SK-N-SH treated with all-trans-retinoic acid at 6 μM for 48 hours (cell line): Measurements from ENCODE around the gene CCNJ.

ENCODE experiments used
- ATAC-seq: fragments of 200-7000 bp; cut with Tn5 transposase; 3 replicates; pipeline ENCODE4 v1.9.1; 2020; ENCODE audit warnings: mild to moderate bottlenecking, moderate library complexity
- ARNTL ChIP-seq: fragments of 450-650 bp; formaldehyde crosslinking; IDR thresholded peaks from 2 replicates; pipeline ENCODE4 v1.5.0; 2020; ENCODE audit warnings: low read depth, mild to moderate bottlenecking, moderate library complexity, borderline replicate concordance
- BACH2 ChIP-seq: fragments of 250-450 bp; sonication (Bioruptor Pico); IDR thresholded peaks from 2 replicates; pipeline ENCODE4 v1.9.0; 2021; ENCODE audit warnings: mild to moderate bottlenecking, borderline replicate concordance
- CSRNP3 ChIP-seq: fragments of 250-450 bp; sonication (Bioruptor Pico); IDR thresholded peaks from 2 replicates; pipeline ENCODE4 v1.5.1; 2021; ENCODE audit warnings: mild to moderate bottlenecking, moderate library complexity
- GLIS3 ChIP-seq: fragments of 250-450 bp; sonication (Bioruptor Pico); IDR thresholded peaks from 2 replicates; pipeline ENCODE4 v1.5.0; 2020; ENCODE audit warnings: mild to moderate bottlenecking, moderate library complexity
- ISL1 ChIP-seq: fragments of 250-450 bp; sonication (Bioruptor Pico); IDR thresholded peaks from 2 replicates; pipeline ENCODE4 v2.1.2; 2022; ENCODE audit warnings: mild to moderate bottlenecking, moderate library complexity
- OSR1 ChIP-seq: fragments of 250-450 bp; sonication (Bioruptor Pico); IDR thresholded peaks from 2 replicates; pipeline ENCODE4 v1.8.0; 2022; ENCODE audit warnings: moderate library complexity, mild to moderate bottlenecking, inconsistent platforms
- PATZ1 ChIP-seq: fragments of 250-450 bp; sonication (Bioruptor Pico); IDR thresholded peaks from 2 replicates; pipeline ENCODE4 v1.8.0; 2020; ENCODE audit warnings: mild to moderate bottlenecking, moderate library complexity, borderline replicate concordance
- PPARA ChIP-seq: fragments of 250-450 bp; sonication (Bioruptor Pico); IDR thresholded peaks from 2 replicates; pipeline ENCODE4 v1.5.0; 2020; ENCODE audit warnings: mild to moderate bottlenecking, borderline replicate concordance
- SNAI2 ChIP-seq: fragments of 250-450 bp; sonication (Bioruptor Pico); IDR thresholded peaks from 2 replicates; pipeline ENCODE4 v1.5.0; 2020; ENCODE audit warnings: mild to moderate bottlenecking, moderate library complexity
- TCF4 ChIP-seq: fragments of 250-450 bp; sonication (Bioruptor Pico); IDR thresholded peaks from 2 replicates; pipeline ENCODE4 v1.8.0; 2021; ENCODE audit warnings: mild to moderate bottlenecking, moderate library complexity, borderline replicate concordance
- TOX ChIP-seq: fragments of 250-450 bp; sonication (Bioruptor Pico); IDR thresholded peaks from 2 replicates; pipeline ENCODE4 v1.8.0; 2021; ENCODE audit warnings: mild to moderate bottlenecking, moderate library complexity, borderline replicate concordance
- ZC3H10 ChIP-seq: fragments of 250-450 bp; sonication (Bioruptor Pico); IDR thresholded peaks from 2 replicates; pipeline ENCODE4 v1.5.1; 2021; ENCODE audit warnings: mild to moderate bottlenecking, moderate library complexity
- ZFP3 ChIP-seq: fragments of 250-450 bp; sonication (Bioruptor Pico); IDR thresholded peaks from 2 replicates; pipeline ENCODE4 v1.5.0; 2020; ENCODE audit warnings: mild to moderate bottlenecking, moderate library complexity
- ZFP30 ChIP-seq: fragments of 450-650 bp; formaldehyde crosslinking; IDR thresholded peaks from 2 replicates; pipeline ENCODE4 v1.5.0; 2022; ENCODE audit warnings: mild to moderate bottlenecking, moderate library complexity
- ZNF565 ChIP-seq: fragments of 450-650 bp; formaldehyde crosslinking; conservative IDR thresholded peaks from 2 replicates; pipeline ENCODE4 v1.5.0; 2020; ENCODE audit warnings: low read depth, mild to moderate bottlenecking, moderate library complexity
- ZNF70 ChIP-seq: fragments of 450-650 bp; formaldehyde crosslinking; IDR thresholded peaks from 2 replicates; pipeline ENCODE4 v1.5.0; 2020; ENCODE audit warnings: mild to moderate bottlenecking, moderate library complexity
- ZNF8 ChIP-seq: fragments of 450-650 bp; formaldehyde crosslinking; IDR thresholded peaks from 2 replicates; pipeline ENCODE4 v1.5.0; 2020; ENCODE audit warnings: mild to moderate bottlenecking, moderate library complexity
- TF ChIP-seq, protein P1 (sequence below): fragments of 250-450 bp; sonication (Bioruptor Pico); IDR thresholded peaks from 2 replicates; pipeline ENCODE4 v1.8.0; 2021; ENCODE audit warnings: low read depth, mild to moderate bottlenecking, moderate library complexity, borderline replicate concordance

CCNJ gene

DNA sequence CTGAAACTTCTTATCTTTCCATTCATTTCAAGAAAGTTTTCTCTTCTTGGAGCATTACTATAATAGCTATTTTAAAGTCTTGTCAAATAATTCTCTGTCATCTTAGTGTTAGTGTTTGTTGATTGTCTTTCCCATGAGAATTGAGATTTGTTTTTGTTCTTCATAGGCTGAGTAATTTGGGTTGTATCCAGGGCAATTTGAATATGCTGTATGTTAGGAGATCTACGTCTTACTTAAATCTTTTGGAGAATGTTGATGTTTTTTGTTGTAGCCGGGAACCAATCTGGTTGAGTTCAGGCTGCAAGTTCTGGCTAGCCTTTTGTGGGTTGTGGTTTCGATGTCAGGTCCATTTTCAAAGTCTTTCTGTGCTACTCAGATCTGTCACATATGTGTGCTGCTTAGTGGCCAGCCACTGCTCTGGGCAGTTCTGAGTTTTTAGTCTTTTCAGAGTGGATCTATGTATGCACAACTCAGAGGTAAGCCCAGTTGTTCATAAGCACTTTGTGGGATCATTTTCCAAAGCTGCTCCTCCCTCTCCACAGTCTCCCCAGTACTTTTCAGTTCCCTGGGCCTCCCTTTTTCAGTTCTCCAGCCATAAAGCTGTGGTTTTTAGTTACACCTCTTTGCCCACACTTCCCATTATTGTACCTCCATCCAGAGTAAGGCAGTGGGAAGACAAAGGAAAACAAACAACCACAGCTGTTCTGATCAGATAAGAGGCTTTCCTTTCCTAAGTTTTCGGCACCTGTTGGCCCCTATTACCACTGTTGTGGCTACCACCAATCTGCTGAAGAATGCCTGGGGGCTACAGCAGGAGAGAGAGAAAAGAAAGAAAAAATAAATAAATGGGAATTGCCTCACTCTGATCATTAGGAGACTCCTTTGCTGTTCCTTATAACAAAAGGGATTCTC lies 4.7 kb upstream of the CCNJ start:
- no peak for ATAC-seq
- TF ChIP-seq, protein P1, sequence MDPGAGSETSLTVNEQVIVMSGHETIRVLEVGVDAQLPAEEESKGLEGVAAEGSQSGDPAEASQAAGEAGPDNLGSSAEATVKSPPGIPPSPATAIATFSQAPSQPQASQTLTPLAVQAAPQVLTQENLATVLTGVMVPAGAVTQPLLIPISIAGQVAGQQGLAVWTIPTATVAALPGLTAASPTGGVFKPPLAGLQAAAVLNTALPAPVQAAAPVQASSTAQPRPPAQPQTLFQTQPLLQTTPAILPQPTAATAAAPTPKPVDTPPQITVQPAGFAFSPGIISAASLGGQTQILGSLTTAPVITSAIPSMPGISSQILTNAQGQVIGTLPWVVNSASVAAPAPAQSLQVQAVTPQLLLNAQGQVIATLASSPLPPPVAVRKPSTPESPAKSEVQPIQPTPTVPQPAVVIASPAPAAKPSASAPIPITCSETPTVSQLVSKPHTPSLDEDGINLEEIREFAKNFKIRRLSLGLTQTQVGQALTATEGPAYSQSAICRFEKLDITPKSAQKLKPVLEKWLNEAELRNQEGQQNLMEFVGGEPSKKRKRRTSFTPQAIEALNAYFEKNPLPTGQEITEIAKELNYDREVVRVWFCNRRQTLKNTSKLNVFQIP (CRISPR knock-in tag), result no peak

DNA sequence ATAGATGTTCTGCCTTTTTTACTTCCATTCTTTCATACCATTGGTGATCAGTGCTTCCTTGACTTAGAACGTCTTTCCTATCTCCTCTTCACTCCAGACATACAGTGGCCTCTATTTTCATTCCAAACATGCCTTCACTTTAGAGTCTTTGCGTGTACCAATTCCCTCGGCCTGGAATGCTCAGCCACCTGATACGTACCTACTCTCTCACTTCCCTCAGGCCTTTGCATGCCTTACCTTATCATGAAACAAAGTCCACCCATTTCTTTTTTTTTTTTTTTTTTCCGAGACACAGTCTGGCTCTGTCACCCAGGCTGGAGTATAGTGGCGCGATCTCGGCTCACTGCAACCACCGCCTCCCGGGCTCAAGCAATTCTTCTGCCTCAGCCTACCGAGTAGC lies 2.2 kb upstream of the CCNJ start:
- TF ChIP-seq ZNF565 (CRISPR knock-in tag), result no peak
- TF ChIP-seq ZNF8 (CRISPR knock-in tag), result no peak
- no peak for TF ChIP-seq ZC3H10 (CRISPR knock-in tag)
- no peak for TF ChIP-seq ISL1
- TF ChIP-seq ZFP3 (CRISPR knock-in tag), result no peak
- TF ChIP-seq GLIS3 (CRISPR knock-in tag), result no peak
- no peak for TF ChIP-seq PATZ1 (CRISPR knock-in tag)
- no peak for TF ChIP-seq BACH2 (CRISPR knock-in tag)
- TF ChIP-seq, protein P1 (CRISPR knock-in tag), result no peak
- no peak for TF ChIP-seq ARNTL (CRISPR knock-in tag)
- TF ChIP-seq TOX, result no peak
- ATAC-seq, result no peak

GRCh38 chr10:96043893-96044715 lies 721 bp downstream of the CCNJ start:
- TF ChIP-seq TOX (no peak), CSRNP3 (CRISPR knock-in tag) (no peak), PATZ1 (CRISPR knock-in tag) (no peak), SNAI2 (CRISPR knock-in tag) (no peak), PPARA (CRISPR knock-in tag) (no peak), ZNF70 (no peak)
- peak; percentile 68 for ATAC-seq

DNA sequence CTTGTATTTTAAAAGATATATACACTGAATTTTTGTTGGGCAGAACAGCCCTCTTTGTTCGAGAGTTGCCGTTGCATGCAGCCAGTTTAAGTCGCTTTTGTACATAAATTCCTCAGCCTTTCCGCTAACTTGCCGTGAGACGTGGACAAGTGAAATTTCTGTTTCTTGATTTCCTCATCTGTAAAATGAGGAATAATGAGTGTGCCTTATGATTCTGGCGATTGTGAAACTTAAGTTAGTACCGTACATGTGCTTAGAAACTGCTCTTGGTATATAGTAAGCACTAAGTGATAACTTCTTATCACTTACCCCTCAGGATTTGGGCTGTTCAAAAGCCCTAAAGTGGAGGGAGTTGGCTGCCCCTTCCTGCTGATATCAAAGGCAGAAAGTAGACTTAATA lies 1.4 kb downstream of the CCNJ start:
- TF ChIP-seq SNAI2 (CRISPR knock-in tag), result no peak
- no peak for TF ChIP-seq OSR1 (CRISPR knock-in tag)
- no peak for TF ChIP-seq TOX
- TF ChIP-seq, protein P1 (CRISPR knock-in tag), result no peak
- no peak for TF ChIP-seq PPARA (CRISPR knock-in tag)
- TF ChIP-seq ZFP30 (CRISPR knock-in tag), result no peak
- no peak for TF ChIP-seq ARNTL (CRISPR knock-in tag)
- TF ChIP-seq TCF4 (CRISPR knock-in tag), result no peak
- no peak for TF ChIP-seq ISL1
- TF ChIP-seq ZNF70, result no peak
- peak; percentile 3; the same call in 2 of the 3 replicates for ATAC-seq
